GM12878 (cell line): ENCODE results near the gene PDE10A. TPM values are rescaled to one million over a fixed set of nuclear protein-coding genes. Genes with fewer than 3 reads are reported as not detected.

Source experiments
- ATAC-seq: fragments of 200-7000 bp; cut with Tn5 transposase; 3 replicates; pipeline ENCODE4 v1.9.1; 2020; ENCODE audit warnings: mild to moderate bottlenecking, moderate library complexity
- BruUV-seq: library from RNA; stranded (reverse); fragments of 400-500 nt; replicated peaks from 2 replicates; lab custom pipeline; 2021; lab: Mats Ljungman, UMichigan
- CTCF ChIA-PET: fragments of 300-600 bp; sonication (Branson Sonifier 250); formaldehyde crosslinking; extraction: SDS; loops from one replicate; lab custom pipeline; 2021; ENCODE audit warnings: inconsistent platforms; lab: Yijun Ruan, JAX
- POLR2A ChIA-PET: fragments of 350-600 bp; formaldehyde crosslinking; extraction: SDS; loops from one replicate; lab custom pipeline; 2021; ENCODE audit warnings: inconsistent platforms; lab: Charles Lee
- RAD21 ChIA-PET: fragments of 300-600 bp; sonication (Branson Sonifier 250); formaldehyde crosslinking; loops from one replicate; lab custom pipeline; 2023; ENCODE audit warnings: antibody characterized with exemption; ENCODE audit not compliant: unreplicated experiment; lab: Charles Lee
- SMC1A ChIA-PET: fragments of 300-600 bp; sonication (Branson Sonifier 250); formaldehyde crosslinking; loops from one replicate; lab custom pipeline; 2023; ENCODE audit not compliant: unreplicated experiment, uncharacterized antibody; lab: Charles Lee
- DNase-seq: peaks from one replicate; pipeline ENCODE4 v3.0.0-alpha.2; 2011; ENCODE audit warnings: low read depth, low spot score
- FAIRE-seq: peaks from 3 replicates; lab custom pipeline; 2011; peaks lifted over from hg19 to GRCh38; lab: Jason Lieb, UNC
- H2AFZ ChIP-seq: 2 replicates; pipeline ENCODE4 v1.6.0; 2011; ENCODE audit warnings: low read depth, low read length, control low read depth; ENCODE audit not compliant: control insufficient read depth
- H3K27ac ChIP-seq: 2 replicates; pipeline ENCODE4 v1.5.1; 2011; ENCODE audit warnings: control low read depth; ENCODE audit not compliant: control insufficient read depth, insufficient read depth
- H3K27me3 ChIP-seq, 2 experiments: replicated peaks in 1 of 2; 2 replicates each; pipeline versions ENCODE4 v1.6.0 to v1.6.1; 2011; ENCODE audit warnings: low read length in 1 of 2; ENCODE audit not compliant: control insufficient read depth in 2 of 2, insufficient read depth in 2 of 2
- H3K36me3 ChIP-seq, 2 experiments: 2 replicates each; pipeline ENCODE4 v1.5.1; 2011; ENCODE audit warnings: low read length in 1 of 2; ENCODE audit not compliant: control insufficient read depth in 2 of 2, insufficient read depth in 2 of 2
- H3K4me1 ChIP-seq: 2 replicates; pipeline ENCODE4 v1.6.1; 2011; ENCODE audit warnings: mild to moderate bottlenecking, low read length, moderate library complexity, mixed read lengths; ENCODE audit not compliant: control insufficient read depth, insufficient read depth
- H3K4me2 ChIP-seq: 2 replicates; pipeline ENCODE4 v1.6.0; 2011; ENCODE audit warnings: control low read depth; ENCODE audit not compliant: control insufficient read depth, insufficient read depth
- H3K4me3 ChIP-seq: fragments of 200-600 bp; sonication (generic); 2 replicates; pipeline ENCODE4 v1.5.1; 2016
- H3K79me2 ChIP-seq: 2 replicates; pipeline ENCODE4 v1.6.0; 2011; ENCODE audit warnings: low read length; ENCODE audit not compliant: control insufficient read depth, insufficient read depth
- H3K9ac ChIP-seq: 2 replicates; pipeline ENCODE4 v1.8.0; 2011; ENCODE audit warnings: low read length, control low read depth, mixed read lengths; ENCODE audit not compliant: control insufficient read depth, insufficient read depth
- H3K9me3 ChIP-seq: replicated peaks from 3 replicates; pipeline ENCODE4 v1.5.1; 2011; ENCODE audit warnings: mild to moderate bottlenecking, low read length; ENCODE audit not compliant: control insufficient read depth, insufficient read depth
- H4K20me1 ChIP-seq: 2 replicates; pipeline ENCODE4 v1.6.0; 2011; ENCODE audit not compliant: control insufficient read depth, insufficient read depth
- CHD1 ChIP-seq: IDR thresholded peaks from 2 replicates; pipeline ENCODE4 v1.6.1; 2012; ENCODE audit warnings: low read depth, low read length, improper control_type of control experiment
- KDM1A ChIP-seq: fragments of 200-600 bp; sonication (generic); IDR thresholded peaks from 2 replicates; pipeline ENCODE4 v1.6.1; 2016; ENCODE audit warnings: borderline replicate concordance
- NFXL1 ChIP-seq: fragments of 450-650 bp; IDR thresholded peaks from 2 replicates; pipeline ENCODE4 v1.6.1; 2017; ENCODE audit warnings: antibody characterized with exemption, mild to moderate bottlenecking, borderline replicate concordance
- NR2F1 ChIP-seq: fragments of 450-650 bp; conservative IDR thresholded peaks from 2 replicates; pipeline ENCODE4 v1.6.1; 2017; ENCODE audit warnings: mild to moderate bottlenecking
- SMARCA5 ChIP-seq: fragments of 450-650 bp; IDR thresholded peaks from 2 replicates; pipeline ENCODE4 v1.6.1; 2017; ENCODE audit warnings: mild to moderate bottlenecking
- SUPT20H ChIP-seq: IDR thresholded peaks from 2 replicates; pipeline ENCODE4 v1.6.1; 2011; ENCODE audit warnings: low read depth, mild to moderate bottlenecking, low read length, moderate library complexity, borderline replicate concordance; ENCODE audit not compliant: control insufficient read depth
- TBL1XR1 ChIP-seq: IDR thresholded peaks from 2 replicates; pipeline ENCODE4 v1.6.1; 2012; ENCODE audit warnings: low read depth, low read length, improper control_type of control experiment
- ZNF207 ChIP-seq: fragments of 450-650 bp; IDR thresholded peaks from 2 replicates; pipeline ENCODE4 v1.6.1; 2014; ENCODE audit warnings: antibody characterized with exemption, mild to moderate bottlenecking, borderline replicate concordance
- ZNF384 ChIP-seq: IDR thresholded peaks from 2 replicates; pipeline ENCODE4 v1.6.1; 2012; ENCODE audit warnings: low read depth, mild to moderate bottlenecking, low read length, improper control_type of control experiment, borderline replicate concordance
- WGBS: methylation state at CpG from one replicate; pipeline ENCODE4 v1.1.6; 2016; ENCODE audit warnings: low lambda C conversion rate; ENCODE audit not compliant: insufficient replicate concordance, insufficient coverage; ENCODE audit errors: missing lambda C conversion rate; 5-methylcytosine and 5-hydroxymethylcytosine counted together
- in situ Hi-C: fragments of 300-500 bp; cut with MboI; formaldehyde crosslinking; loops from 9 replicates; pipeline ENCODE4 v1.14.3; 2018; ENCODE audit warnings: mixed read lengths
- intact Hi-C: fragments of 100-400 bp; cut with micrococcal nuclease; formaldehyde crosslinking; loops from one replicate; pipeline ENCODE4 v1.14.2; 2022; ENCODE audit not compliant: unreplicated experiment
- polyA plus RNA-seq, 11 experiments: library from polyadenylated mRNA; depleted of rRNA in 4 of 11; unstranded in 6 of 11; stranded (reverse) in 5 of 11; fragments of >200 nt; fragmentation: Nextera tagmentation in 4 of 11; fragmentation: Illumina TruSeq in 1 of 11; extraction: Ambion mirVana in 4 of 11; extraction: Trizol in 1 of 11; gene quantifications; 1 replicate in 1 of 11; 2 replicates in 10 of 11; pipeline versions ENCODE4 v1.2.1 to v1.2.3, GENCODE V29; 2011 to 2016; ENCODE audit warnings: inconsistent platforms in 2 of 11, missing spikeins in 2 of 11, low read depth in 1 of 11
- total RNA-seq, 4 experiments: library from RNA; depleted of rRNA in 3 of 4; stranded (reverse); fragments of >200 nt in 3 of 4; fragmentation: Illumina TruSeq in 1 of 4; extraction: Trizol in 1 of 4; gene quantifications; 2 replicates each; pipeline versions ENCODE4 v1.2.1 to v1.2.3, GENCODE V29; 2013 to 2021
- TF ChIP-seq, protein P1 (sequence below): fragments of 450-650 bp; conservative IDR thresholded peaks from 2 replicates; pipeline ENCODE4 v1.6.1; 2017; ENCODE audit warnings: mild to moderate bottlenecking, moderate library complexity
- TF ChIP-seq, protein P2 (sequence below): IDR thresholded peaks from 2 replicates; pipeline ENCODE4 v1.6.1; 2011; ENCODE audit warnings: low read depth, mild to moderate bottlenecking, low read length, moderate library complexity, borderline replicate concordance; ENCODE audit errors: extremely low read depth
- TF ChIP-seq, protein P3 (sequence below): IDR thresholded peaks from 2 replicates; pipeline ENCODE4 v1.6.1; 2011; ENCODE audit warnings: mild to moderate bottlenecking, low read depth, low read length, moderate library complexity; ENCODE audit not compliant: insufficient replicate concordance

PDE10A gene
- total and polyA plus RNA-seq, 10 of the 15 experiments (the other 5 are each of a cell fraction or from before 2014, with no cell fraction given): under 0.01 to 1.3 (median 0.03) TPM; not detected in 2

- H3K4me2 ChIP-seq: no peak overlapping the region
- SMC1A ChIA-PET: no interaction called here
- H3K4me1 ChIP-seq: no peaks in the 10 kb centered on the region
- WGBS: 32% methylated on average over 5 of the region's 5 CpGs
- H3K27me3 ChIP-seq: no peaks in the 10 kb centered on the region
- H3K9ac ChIP-seq: no peak overlapping the region
- no peak overlapping the region for H3K4me3 ChIP-seq
- BruUV-seq: no TSS peak
- intact Hi-C loops: no loop called here
- no peaks in the 10 kb centered on the region for H4K20me1 ChIP-seq
- no peaks in the 10 kb centered on the region for H3K36me3 ChIP-seq
- TF ChIP-seq SMARCA5 (no peak), KDM1A (no peak), ZNF384 (no peak), TBL1XR1 (no peak), NFXL1 (no peak), NR2F1 (no peak), ZNF207 (no peak), CHD1 (no peak), SUPT20H (no peak)
- TF ChIP-seq, protein P1, sequence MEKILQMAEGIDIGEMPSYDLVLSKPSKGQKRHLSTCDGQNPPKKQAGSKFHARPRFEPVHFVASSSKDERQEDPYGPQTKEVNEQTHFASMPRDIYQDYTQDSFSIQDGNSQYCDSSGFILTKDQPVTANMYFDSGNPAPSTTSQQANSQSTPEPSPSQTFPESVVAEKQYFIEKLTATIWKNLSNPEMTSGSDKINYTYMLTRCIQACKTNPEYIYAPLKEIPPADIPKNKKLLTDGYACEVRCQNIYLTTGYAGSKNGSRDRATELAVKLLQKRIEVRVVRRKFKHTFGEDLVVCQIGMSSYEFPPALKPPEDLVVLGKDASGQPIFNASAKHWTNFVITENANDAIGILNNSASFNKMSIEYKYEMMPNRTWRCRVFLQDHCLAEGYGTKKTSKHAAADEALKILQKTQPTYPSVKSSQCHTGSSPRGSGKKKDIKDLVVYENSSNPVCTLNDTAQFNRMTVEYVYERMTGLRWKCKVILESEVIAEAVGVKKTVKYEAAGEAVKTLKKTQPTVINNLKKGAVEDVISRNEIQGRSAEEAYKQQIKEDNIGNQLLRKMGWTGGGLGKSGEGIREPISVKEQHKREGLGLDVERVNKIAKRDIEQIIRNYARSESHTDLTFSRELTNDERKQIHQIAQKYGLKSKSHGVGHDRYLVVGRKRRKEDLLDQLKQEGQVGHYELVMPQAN: no peak
- TF ChIP-seq, protein P2, sequence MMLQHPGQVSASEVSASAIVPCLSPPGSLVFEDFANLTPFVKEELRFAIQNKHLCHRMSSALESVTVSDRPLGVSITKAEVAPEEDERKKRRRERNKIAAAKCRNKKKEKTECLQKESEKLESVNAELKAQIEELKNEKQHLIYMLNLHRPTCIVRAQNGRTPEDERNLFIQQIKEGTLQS: no peak
- TF ChIP-seq, protein P3, sequence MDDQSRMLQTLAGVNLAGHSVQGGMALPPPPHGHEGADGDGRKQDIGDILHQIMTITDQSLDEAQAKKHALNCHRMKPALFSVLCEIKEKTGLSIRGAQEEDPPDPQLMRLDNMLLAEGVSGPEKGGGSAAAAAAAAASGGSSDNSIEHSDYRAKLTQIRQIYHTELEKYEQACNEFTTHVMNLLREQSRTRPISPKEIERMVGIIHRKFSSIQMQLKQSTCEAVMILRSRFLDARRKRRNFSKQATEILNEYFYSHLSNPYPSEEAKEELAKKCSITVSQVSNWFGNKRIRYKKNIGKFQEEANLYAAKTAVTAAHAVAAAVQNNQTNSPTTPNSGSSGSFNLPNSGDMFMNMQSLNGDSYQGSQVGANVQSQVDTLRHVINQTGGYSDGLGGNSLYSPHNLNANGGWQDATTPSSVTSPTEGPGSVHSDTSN: no peak
- TF ChIP-seq, all 136 proteins: peak for 0
- ATAC-seq (no peak), FAIRE-seq (no peak), DNase-seq (no peak)
- ChIA-PET POLR2A (no interaction called here), RAD21 (no interaction called here), CTCF (no interaction called here)
- Histone ChIP-seq H3K9me3 (no peaks in the 10 kb centered on the region), H2AFZ (no peak overlapping the region), H3K79me2 (no peaks in the 10 kb centered on the region), H3K27ac (no peak overlapping the region)
- in situ Hi-C loops: no loop called here
Measured at GRCh38 chr6:165587206-165587605, 75.8 kb downstream of the PDE10A start.
